ENCODE data around the gene HIVEP2.

Gene HIVEP2

GRCh38 chr6:142887517-142887916 is 57.5 kb downstream of the HIVEP2 start:
- no peak for DNase-seq

GRCh38 chr6:142886431-142887170 is 58.4 kb downstream of the HIVEP2 start:
- peak; percentile 60 for DNase-seq

- peak; percentile 98 for DNase-seq
These were observed 59.7 kb downstream of the HIVEP2 start for GRCh38 chr6:142885182-142885867.

- no peak for DNase-seq
These were observed 60.6 kb downstream of the HIVEP2 start for GRCh38 chr6:142884214-142885035.

- peak; percentile 72 for DNase-seq
These were observed 62.0 kb downstream of the HIVEP2 start for GRCh38 chr6:142883011-142883410.

- no peak for DNase-seq
These were observed 63.2 kb downstream of the HIVEP2 start for GRCh38 chr6:142881761-142882160.

GRCh38 chr6:142881290-142881689 is 63.7 kb downstream of the HIVEP2 start:
- peak; percentile 32 for DNase-seq

GRCh38 chr6:142880201-142880600 is 64.8 kb downstream of the HIVEP2 start:
- DNase-seq = no peak

- no peak for DNase-seq
These were observed 65.4 kb downstream of the HIVEP2 start for GRCh38 chr6:142879527-142879926.

- DNase-seq = no peak
These were observed 65.9 kb downstream of the HIVEP2 start for GRCh38 chr6:142879076-142879475.

GRCh38 chr6:142878407-142878806 is 66.6 kb downstream of the HIVEP2 start:
- DNase-seq = no peak

GRCh38 chr6:142874676-142875075 is 70.3 kb downstream of the HIVEP2 start:
- DNase-seq = no peak

GRCh38 chr6:142872376-142872775 is 72.6 kb downstream of the HIVEP2 start:
- no peak for DNase-seq

- peak; percentile 85 for DNase-seq
These were observed 73.1 kb downstream of the HIVEP2 start for GRCh38 chr6:142871910-142872331.

GRCh38 chr6:142870787-142871415 is 74.1 kb downstream of the HIVEP2 start:
- no peak for DNase-seq

- DNase-seq = no peak
These were observed 76.1 kb downstream of the HIVEP2 start for GRCh38 chr6:142868917-142869316.

GRCh38 chr6:142867988-142868812 is 76.8 kb downstream of the HIVEP2 start:
- peak; percentile 56 for DNase-seq

- DNase-seq = no peak
These were observed 77.6 kb downstream of the HIVEP2 start for GRCh38 chr6:142867355-142867801.

- DNase-seq = no peak
These were observed 81.0 kb downstream of the HIVEP2 start for GRCh38 chr6:142863981-142864380.

- DNase-seq = no peak
These were observed 83.3 kb downstream of the HIVEP2 start for GRCh38 chr6:142861711-142862110.

GRCh38 chr6:142860498-142860897 is 84.5 kb downstream of the HIVEP2 start:
- no peak for DNase-seq
